ENCODE measurements around the gene LAIR1.

DNA sequence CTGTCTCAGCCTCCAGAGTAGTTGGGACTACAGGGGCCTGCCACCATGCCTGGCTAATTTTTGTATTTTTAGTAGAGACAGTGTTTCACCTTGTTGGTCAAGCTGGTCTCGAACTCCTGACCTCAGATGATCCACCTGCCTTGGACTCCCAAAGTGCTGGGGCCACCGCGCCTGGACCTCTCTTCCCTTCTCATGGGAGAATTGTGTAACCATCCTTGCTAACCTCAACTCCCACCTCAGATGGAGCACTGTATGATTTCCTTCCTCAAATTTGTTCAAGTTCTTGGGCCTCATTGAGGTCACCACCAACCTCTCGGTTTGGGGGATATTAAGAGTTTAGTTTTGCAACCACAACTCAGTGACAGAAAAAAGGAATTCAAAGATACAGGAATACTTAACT, 62.5 kb downstream of the LAIR1 start:
- no peak for TF ChIP-seq EZH2 (IDR thresholded peaks at IDR 0.05; ENCODE audit: borderline replicate concordance, low read length)
- TF ChIP-seq CTCF (conservative IDR thresholded peaks at IDR 0.05 in 1 of 2, IDR thresholded peaks at IDR 0.05 in 1 of 2; ENCODE audit: extremely low read depth in 1 of 2, insufficient read depth in 1 of 2, low read depth in 1 of 2, low read length in 2 of 2): no peak

All from mammary epithelial cell (primary cell).